Upper lobe of left lung (tissue), 6 donors: ENCODE results near the gene TDRD7. TPM values are rescaled to one million over a fixed set of nuclear protein-coding genes. Genes with fewer than 3 reads are reported as not detected.

Source experiments
- ATAC-seq, 2 donors: fragments of 200-7000 bp; cut with Tn5 transposase; one replicate each; pipeline ENCODE4 v1.9.1; 2022; ENCODE audit warnings: mild to moderate bottlenecking in 2 of 2, moderate library complexity in 2 of 2; ENCODE audit not compliant: low FRiP score in 2 of 2
- DNase-seq, 2 donors: peaks; one replicate each; pipeline ENCODE4 v3.0.0-alpha.2; 2019 to 2020
- H3K27ac ChIP-seq, 4 donors: fragments of 200-600 bp; sonication (generic); one replicate each; pipeline ENCODE4 v1.5.1; 2016 to 2019
- H3K27me3 ChIP-seq, 4 donors: fragments of 200-600 bp; sonication (generic); one replicate each; pipeline ENCODE4 v1.5.1; 2017 to 2019
- H3K36me3 ChIP-seq, 4 donors: fragments of 200-600 bp; sonication (generic); one replicate each; pipeline ENCODE4 v1.5.1; 2016 to 2019
- H3K4me1 ChIP-seq, 4 donors: fragments of 200-600 bp; sonication (generic); one replicate each; pipeline ENCODE4 v1.5.1; 2018 to 2019
- H3K4me3 ChIP-seq, 4 donors: fragments of 200-600 bp; sonication (generic); one replicate each; pipeline ENCODE4 v1.5.1; 2017 to 2019; ENCODE audit warnings: mild to moderate bottlenecking in 2 of 4, moderate library complexity in 1 of 4
- H3K9me3 ChIP-seq, 4 donors: fragments of 200-600 bp; sonication (generic); one replicate each; pipeline ENCODE4 v1.5.1; 2018 to 2019
- CTCF ChIP-seq, 6 experiments: fragments of 450-650 bp in 4 of 6; fragments of 200-600 bp in 2 of 6; sonication (generic) in 2 of 6; IDR thresholded peaks; one replicate each; pipeline ENCODE4 v1.5.1; 2016 to 2019; ENCODE audit warnings: antibody characterized with exemption in 6 of 6
- EP300 ChIP-seq, 4 donors: sonication (generic); formaldehyde crosslinking; IDR thresholded peaks; one replicate each; pipeline ENCODE4 v1.5.1; 2017; ENCODE audit warnings: antibody characterized with exemption in 4 of 4, control low read depth in 2 of 4
- POLR2A ChIP-seq, 4 donors: fragments of 450-650 bp; IDR thresholded peaks; one replicate each; pipeline ENCODE4 v1.5.1; 2016 to 2017; ENCODE audit warnings: antibody characterized with exemption in 4 of 4, mild to moderate bottlenecking in 2 of 4
- POLR2AphosphoS5 ChIP-seq, 2 donors: sonication (generic); formaldehyde crosslinking; IDR thresholded peaks; one replicate each; pipeline ENCODE4 v1.5.1; 2017; ENCODE audit warnings: antibody characterized with exemption in 2 of 2
- WGBS, 2 donors: methylation state at CpG; one replicate each; pipeline ENCODE4 v1.1.5; 2017 to 2018; 5-methylcytosine and 5-hydroxymethylcytosine counted together
- total RNA-seq, 6 donors: library from RNA; depleted of rRNA in 4 of 6; stranded (reverse); fragments of >200 nt in 4 of 6; gene quantifications; one replicate each; pipeline versions ENCODE4 v1.1.0 to v1.2.1, GENCODE V29; 2016 to 2021
- donor health status: DM: no; HTN: no; CAD: no; lungs with moderate emphysema.
- donor health status: DM: no; HTN: yes; CAD: no; lungs with severe emphysema.

Gene TDRD7
- total RNA-seq, 6 donors from 2014 or later = 9.0 to 21.0 (median 15.3) TPM

DNA sequence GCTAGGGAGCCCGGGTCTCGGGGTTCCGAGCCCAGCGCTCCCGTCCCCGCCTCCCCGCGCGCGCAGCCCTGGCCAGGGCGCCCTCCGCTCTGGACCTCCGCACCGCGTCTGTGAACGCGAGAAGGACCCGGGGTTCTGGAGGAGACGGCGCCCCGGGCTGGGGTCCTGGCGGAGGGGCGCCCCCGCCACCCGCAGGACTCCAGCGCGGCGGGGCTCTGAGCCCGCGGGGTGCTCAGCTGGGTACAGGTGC is 90.0 kb downstream of the TDRD7 start:
- H3K27ac ChIP-seq = peak overlapping the region; percentile 55 to 73 (median 65)
- TF ChIP-seq POLR2A (IDR thresholded peaks at IDR 0.05) (no peak), POLR2AphosphoS5 (IDR thresholded peaks at IDR 0.05) (no peak), EP300 (IDR thresholded peaks at IDR 0.05) (no peak), CTCF (IDR thresholded peaks at IDR 0.05) (no peak)

DNA sequence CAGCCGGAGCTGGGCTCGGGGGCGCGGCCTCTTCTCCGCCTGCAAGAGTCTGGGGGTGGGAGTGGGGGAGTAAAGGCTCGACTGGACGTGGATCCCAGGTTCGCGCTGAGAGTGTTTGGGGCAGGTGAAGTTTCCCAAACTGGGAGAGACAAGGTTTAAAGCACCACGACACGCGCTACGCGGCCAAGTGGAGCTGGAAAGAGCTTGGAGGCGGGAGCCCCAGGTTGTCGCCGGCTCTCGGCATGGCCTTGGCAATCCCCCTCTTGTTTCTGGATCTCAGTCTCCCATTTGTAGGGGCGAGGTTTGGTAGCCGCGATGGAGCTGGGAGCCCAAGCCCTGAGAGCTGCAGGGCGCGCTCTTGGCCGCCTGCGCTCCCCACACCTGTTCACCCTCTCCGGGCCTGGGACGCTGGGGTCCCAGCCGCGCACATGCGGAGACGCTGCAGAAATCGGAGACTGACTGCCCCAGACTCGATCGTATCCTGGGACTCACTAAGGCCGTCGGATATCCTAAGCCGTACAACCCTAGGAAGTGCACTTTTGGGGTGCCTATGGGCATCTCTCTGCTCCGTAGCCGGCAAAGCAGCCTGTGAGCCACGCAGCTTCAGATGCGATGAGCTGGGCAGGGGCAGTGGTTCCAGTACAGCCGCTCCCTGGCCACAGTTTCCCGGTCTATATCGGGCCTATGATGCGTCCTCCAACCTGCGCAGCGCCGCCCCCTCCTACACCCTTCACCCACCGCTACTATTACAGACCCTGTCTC is 90.5 kb downstream of the TDRD7 start:
- WGBS, 2 donors = 12 to 62% methylated on average over 4 to 31 of the region's 49 CpGs
- no peak for TF ChIP-seq POLR2A (IDR thresholded peaks at IDR 0.05)
- peak in 1 of 6 experiments; percentile 9 for TF ChIP-seq CTCF (IDR thresholded peaks at IDR 0.05)
- Histone ChIP-seq H3K27ac (peak overlapping the region; percentile 55 to 73 (median 65)), H3K36me3 (no peaks in the 10 kb centered on the region), H3K27me3 (no peaks in the 10 kb centered on the region), H3K4me3 (peak overlapping the region; percentile 63 to 86 (median 85)), H3K9me3 (no peaks in the 10 kb centered on the region), H3K4me1 (peaks cover 12 to 19% (median 14%) of the 10 kb centered on the region in 4 donors)
- DNase-seq (peak in 1 of 2 donors; percentile 79), ATAC-seq (peak; percentile 38 to 45)

More for the DNA sequence above, 90.0 kb downstream of the TDRD7 start:
- H3K4me1 ChIP-seq = peaks cover 12 to 19% (median 14%) of the 10 kb centered on the region in 4 donors
- H3K9me3 ChIP-seq = no peaks in the 10 kb centered on the region
- WGBS, 2 donors = 0% methylated on average over 4 of the region's 30 CpGs; no CpG with 5 or more reads in 1 of the 2 donors
- H3K4me3 ChIP-seq = peak overlapping the region; percentile 63 to 86 (median 85)
- DNase-seq (no peak), ATAC-seq (peak; percentile 23 to 48)
- no peaks in the 10 kb centered on the region for H3K27me3 ChIP-seq
- no peaks in the 10 kb centered on the region for H3K36me3 ChIP-seq

DNA sequence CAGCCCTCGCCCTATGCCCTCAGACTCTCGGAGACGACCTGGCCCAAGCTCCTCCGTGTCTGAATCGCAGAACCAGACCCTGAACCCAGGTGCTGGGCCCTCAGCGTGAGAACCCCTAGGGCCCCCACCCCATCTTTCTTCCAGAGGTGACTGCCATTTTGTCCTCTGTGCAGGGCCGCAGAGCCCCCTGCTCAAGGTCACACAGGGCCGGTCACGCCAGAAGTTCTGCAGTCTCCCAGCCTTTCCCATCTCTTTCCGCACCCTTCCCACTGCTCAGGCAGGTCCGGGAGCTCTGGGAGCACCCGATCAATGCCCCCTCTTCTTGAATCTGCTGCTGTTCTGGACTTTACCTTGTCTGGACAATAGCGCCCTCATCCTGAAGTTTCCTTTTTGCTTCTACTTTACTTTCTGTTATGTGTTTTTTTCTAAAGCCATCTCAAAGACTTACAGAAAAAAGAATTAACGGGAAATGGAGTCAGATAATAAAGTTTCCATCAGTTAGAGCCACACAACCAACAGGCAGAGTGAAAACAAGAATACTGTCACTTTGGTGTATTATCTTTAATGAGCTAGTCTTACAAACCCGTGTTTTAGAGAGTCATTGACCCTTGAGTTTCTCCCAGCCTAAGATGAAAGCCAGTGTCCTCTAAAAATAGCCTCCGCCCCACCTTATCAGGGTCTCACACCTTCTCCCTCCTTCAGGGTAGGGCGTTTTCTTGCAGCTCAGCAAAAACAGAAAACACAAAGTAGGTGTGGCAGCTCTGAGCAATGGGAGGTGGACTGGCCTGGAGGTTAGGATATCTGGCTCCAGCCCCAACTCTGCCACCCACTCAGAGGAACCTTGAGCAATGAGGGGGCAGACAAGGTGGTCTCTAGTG is 91.3 kb downstream of the TDRD7 start:
- Histone ChIP-seq H3K4me3 (peak overlapping the region in 3 of 4 donors; percentile 63 to 86 (median 85)), H3K27me3 (no peaks in the 10 kb centered on the region), H3K36me3 (no peaks in the 10 kb centered on the region), H3K9me3 (no peaks in the 10 kb centered on the region), H3K4me1 (peaks cover 12 to 19% (median 14%) of the 10 kb centered on the region in 4 donors), H3K27ac (peak overlapping the region in 1 of 4 donors; percentile 61)
- DNase-seq (no peak), ATAC-seq (no peak)
- TF ChIP-seq POLR2A (IDR thresholded peaks at IDR 0.05) (no peak), CTCF (IDR thresholded peaks at IDR 0.05) (no peak), EP300 (IDR thresholded peaks at IDR 0.05) (no peak), POLR2AphosphoS5 (IDR thresholded peaks at IDR 0.05) (no peak)
- 59 to 63% methylated on average over 17 of the region's 17 CpGs for WGBS, 2 donors

GRCh38 chr9:97503862-97504210 is 91.9 kb downstream of the TDRD7 start:
- Histone ChIP-seq H3K4me1 (peaks cover 12 to 19% (median 14%) of the 10 kb centered on the region in 4 donors), H3K4me3 (no peak overlapping the region), H3K27ac (no peak overlapping the region), H3K27me3 (no peaks in the 10 kb centered on the region), H3K36me3 (no peaks in the 10 kb centered on the region), H3K9me3 (no peaks in the 10 kb centered on the region)
- WGBS, 2 donors = 88 to 100% methylated on average over 1 of the region's 1 CpG
- no peak for ATAC-seq
- DNase-seq = no peak
- TF ChIP-seq EP300 (IDR thresholded peaks at IDR 0.05) (no peak), CTCF (IDR thresholded peaks at IDR 0.05) (no peak), POLR2A (IDR thresholded peaks at IDR 0.05) (no peak), POLR2AphosphoS5 (IDR thresholded peaks at IDR 0.05) (no peak)
